GM08714 (cell line): ENCODE data around the gene PFKL.

Source experiments
- H3K4me3 ChIP-seq: fragments of 200-500 bp; sonication (Bioruptor generic); 2 replicates; pipeline ENCODE4 v1.5.1; 2014; ENCODE audit warnings: mild to moderate bottlenecking, low read length, inconsistent platforms
- ZNF274 ChIP-seq: IDR thresholded peaks from 2 replicates; pipeline ENCODE4 v1.6.1; 2012; ENCODE audit warnings: mild to moderate bottlenecking, low read depth, low read length

The PFKL gene

GRCh38 chr21:44322621-44323325 lies 22.9 kb downstream of the PFKL start:
- no peak overlapping the region for H3K4me3 ChIP-seq
- no peak for TF ChIP-seq ZNF274

DNA sequence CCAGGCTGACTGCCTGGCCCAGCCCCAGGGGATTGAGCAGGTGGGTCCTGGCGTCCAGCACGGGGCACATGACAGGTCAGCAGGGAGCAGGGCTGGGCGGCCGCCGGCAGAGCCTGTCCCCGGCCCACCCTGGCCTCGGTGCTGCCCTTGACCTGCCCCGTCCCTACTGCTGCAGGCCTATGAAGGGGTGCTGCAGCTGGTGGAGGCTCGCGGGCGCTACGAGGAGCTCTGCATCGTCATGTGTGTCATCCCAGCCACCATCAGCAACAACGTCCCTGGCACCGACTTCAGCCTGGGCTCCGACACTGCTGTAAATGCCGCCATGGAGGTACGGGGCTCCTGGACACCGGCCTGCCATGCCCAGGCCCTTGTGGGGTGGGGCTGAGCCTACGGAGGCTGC lies 23.7 kb downstream of the PFKL start:
- TF ChIP-seq ZNF274: no peak
- no peak overlapping the region for H3K4me3 ChIP-seq

GRCh38 chr21:44324106-44324853 lies 24.4 kb downstream of the PFKL start:
- H3K4me3 ChIP-seq: no peak overlapping the region
- no peak for TF ChIP-seq ZNF274

DNA sequence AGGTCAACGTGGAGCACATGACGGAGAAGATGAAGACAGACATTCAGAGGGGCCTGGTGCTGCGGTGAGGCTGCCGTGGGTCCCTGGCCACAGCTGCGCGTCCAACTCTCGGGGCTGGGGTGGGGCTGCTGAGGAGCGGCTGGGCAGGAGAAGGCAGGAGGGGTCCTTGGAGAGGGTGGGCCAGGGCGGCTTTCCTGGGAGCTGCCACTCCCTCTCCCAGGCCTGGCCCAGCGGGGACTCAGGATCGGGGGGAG lies 24.9 kb downstream of the PFKL start:
- no peak overlapping the region for H3K4me3 ChIP-seq
- TF ChIP-seq ZNF274: no peak

DNA sequence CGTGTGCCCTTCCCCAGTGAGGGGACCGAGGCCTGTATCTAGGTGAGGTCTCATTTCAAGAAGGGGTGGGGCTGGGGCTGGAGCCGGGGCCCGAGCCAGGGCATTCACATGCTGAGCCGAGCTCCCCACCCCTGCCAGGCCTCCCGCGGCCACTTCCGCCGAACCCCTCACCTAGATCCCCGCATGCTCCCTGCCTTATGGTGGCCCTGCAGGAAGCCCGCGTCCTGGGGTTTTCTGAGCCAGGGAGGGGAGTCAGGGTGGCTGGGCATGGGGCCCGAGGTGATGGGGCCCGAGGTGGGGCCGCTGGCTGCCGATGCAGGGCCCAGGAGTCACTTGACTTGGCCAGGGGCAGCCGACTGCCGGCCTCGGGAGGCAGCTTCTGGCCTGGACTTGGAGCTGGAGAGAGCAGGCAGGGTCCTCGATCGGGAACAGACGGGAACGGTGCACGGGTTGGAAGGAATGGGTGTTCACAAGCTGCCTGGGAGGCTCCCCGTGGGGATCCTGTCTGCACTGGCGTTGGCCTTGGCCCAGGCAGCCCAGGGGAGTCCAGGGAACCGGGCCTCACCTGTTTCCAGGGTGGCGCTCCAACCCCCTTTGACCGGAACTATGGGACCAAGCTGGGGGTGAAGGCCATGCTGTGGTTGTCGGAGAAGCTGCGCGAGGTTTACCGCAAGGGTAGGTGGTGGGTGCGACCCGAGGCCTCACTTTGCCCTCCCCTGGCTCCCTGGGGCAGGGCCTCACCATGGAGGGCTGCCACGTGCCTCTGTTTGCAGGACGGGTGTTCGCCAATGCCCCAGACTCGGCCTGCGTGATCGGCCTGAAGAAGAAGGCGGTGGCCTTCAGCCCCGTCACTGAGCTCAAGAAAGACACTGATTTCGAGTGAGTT lies 25.8 kb downstream of the PFKL start:
- no peak for TF ChIP-seq ZNF274
- H3K4me3 ChIP-seq: no peak overlapping the region

GRCh38 chr21:44326272-44326647 lies 26.4 kb downstream of the PFKL start:
- TF ChIP-seq ZNF274: no peak

DNA sequence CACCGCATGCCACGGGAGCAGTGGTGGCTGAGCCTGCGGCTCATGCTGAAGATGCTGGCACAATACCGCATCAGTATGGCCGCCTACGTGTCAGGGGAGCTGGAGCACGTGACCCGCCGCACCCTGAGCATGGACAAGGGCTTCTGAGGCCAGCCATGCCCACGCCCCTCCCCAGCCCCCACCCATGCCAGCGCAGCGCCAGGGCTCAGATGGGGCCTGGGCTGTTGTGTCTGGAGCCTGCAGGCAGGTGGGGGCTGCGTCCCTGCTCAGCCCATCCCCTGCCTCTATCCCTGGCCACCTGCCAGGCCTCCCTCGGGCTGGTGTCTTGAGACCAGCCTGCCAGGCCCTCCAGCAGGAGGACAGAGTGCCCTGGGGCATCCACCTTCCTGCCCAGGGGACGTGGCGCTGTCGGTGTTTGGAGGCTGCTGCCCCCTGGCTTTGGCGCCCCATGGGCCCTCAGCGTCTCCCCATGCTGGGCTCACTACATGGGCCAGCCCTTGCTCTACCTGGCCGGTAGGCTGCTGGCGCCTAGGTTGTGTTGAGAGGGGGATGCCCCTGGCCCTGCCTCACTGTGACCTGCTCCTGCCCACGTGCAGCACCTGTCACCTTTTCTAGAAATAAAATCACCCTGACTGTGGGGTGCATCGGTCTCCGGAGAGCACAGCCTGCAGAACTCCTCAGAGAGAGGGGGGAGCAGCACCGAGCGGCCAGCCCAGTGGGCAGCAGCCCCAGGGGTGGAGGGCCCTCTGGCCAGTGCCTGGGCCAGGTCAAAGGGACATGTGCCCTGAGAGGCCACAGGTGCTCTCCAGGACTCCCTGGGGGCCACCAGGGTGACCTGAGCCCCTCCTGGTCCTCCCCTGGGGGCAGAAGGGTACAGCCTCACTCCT lies 27.1 kb downstream of the PFKL start:
- H3K4me3 ChIP-seq: no peak overlapping the region
- no peak for TF ChIP-seq ZNF274

More at GRCh38 chr21:44326272-44326647, 26.4 kb downstream of the PFKL start:
- H3K4me3 ChIP-seq: no peak overlapping the region

DNA sequence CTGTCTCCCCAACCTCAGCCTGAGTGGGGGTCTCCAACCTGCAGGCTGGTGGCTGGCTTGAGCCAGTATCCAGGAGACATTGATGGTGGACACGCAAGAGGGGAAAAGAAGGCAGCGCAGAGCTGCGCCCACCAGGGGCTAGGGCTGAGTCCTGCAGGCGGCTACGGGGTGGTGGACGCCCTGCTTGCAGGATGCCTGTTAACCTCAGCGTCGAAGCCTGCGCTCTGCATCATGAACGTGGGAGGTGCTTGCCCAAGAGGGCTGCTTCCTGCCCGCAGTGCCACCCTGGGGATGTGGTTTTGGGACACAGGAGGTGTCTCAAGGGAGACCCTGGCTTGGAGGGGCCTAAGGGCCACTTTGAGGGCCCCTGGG lies 27.7 kb downstream of the PFKL start:
- no peak for TF ChIP-seq ZNF274
- no peak overlapping the region for H3K4me3 ChIP-seq

GRCh38 chr21:44328242-44328895 lies 28.5 kb downstream of the PFKL start:
- H3K4me3 ChIP-seq: no peak overlapping the region
- no peak for TF ChIP-seq ZNF274

GRCh38 chr21:44329086-44329889 lies 29.4 kb downstream of the PFKL start:
- no peak for TF ChIP-seq ZNF274

DNA sequence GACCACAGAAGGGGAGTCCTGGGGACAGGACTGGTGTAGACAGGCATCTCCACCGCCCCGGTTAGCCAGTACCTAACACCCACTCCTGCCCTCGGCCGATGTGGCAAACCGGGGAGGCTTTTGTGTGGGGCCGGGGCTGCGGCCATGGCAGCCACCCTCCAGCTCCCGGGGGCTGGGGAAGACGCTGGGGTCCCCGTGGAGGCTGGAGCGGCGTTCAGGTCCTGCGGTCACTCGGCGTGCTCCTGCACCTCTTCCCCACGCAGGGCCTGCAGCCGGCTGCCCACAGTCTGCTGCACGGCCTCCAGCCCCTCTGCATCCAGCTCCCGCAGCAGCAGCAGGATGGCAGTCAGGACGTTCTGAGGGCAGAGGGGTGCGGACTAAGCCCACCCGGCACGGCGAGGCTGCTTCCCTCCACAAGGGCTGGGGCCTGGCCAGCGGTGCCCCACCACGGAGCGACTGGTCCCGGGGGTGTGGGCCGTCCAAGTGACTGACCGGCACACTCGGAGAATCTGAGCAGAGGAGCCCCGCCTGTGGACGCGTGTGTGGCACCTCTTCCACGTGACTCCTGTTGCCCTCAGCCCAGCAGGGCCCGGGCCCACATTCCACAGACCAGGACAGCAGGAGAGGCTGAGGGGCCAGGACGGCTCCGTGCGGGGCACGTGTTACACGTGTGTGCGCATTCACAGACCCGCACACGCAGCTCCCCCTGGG lies 30.3 kb downstream of the PFKL start:
- TF ChIP-seq ZNF274: no peak
- no peak overlapping the region for H3K4me3 ChIP-seq

More at GRCh38 chr21:44329086-44329889, 29.4 kb downstream of the PFKL start:
- H3K4me3 ChIP-seq: no peak overlapping the region

GRCh38 chr21:44330698-44331097 lies 30.8 kb downstream of the PFKL start:
- no peak for TF ChIP-seq ZNF274
- no peak overlapping the region for H3K4me3 ChIP-seq
